ENCODE results near the gene SDF4.
"Not testable (repeated sequence)": the region's sequence is repeated elsewhere in the genome, so short reads cannot be mapped to it uniquely, and the experiment has no call there.

Gene SDF4

DNA sequence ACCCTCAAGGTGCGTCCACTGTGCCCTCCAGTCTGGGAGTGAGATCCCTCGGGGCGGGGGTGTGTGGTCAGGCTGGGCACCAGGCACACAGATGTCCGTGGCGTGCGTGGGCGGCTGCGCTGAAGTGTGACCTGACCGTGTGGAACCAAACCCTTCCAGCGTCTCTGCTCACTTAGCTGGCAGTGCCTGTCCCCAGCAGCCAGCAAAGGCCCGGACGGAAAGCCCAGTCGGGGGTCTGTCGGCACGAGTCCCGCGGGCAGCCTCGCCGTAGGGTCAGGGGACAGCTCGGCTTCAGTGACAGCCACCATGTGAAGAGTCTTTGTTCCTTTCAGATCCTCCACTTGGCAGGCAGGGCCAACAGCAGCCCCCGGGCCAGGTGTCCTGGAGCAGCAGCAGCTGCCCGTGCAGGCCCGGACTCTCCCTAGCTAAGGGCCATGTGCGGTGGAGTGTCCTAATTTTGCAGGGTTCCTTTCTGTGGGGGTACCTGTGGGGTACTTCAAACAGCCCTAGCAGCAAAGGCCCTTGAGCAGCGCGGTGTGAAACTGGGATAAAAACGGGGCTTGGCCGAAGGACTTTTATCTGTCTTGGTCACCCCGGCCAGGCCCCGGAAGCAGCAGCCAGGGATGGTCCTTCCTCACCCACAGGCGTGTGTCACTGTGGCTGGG lies 46.6 kb downstream of the SDF4 start:
- no peak overlapping the region for H3K4me3 ChIP-seq (ENCODE audit: low read length)
- TF ChIP-seq ZNF274 (IDR thresholded peaks at IDR 0.05; ENCODE audit: low read depth, low read length) = no peak

DNA sequence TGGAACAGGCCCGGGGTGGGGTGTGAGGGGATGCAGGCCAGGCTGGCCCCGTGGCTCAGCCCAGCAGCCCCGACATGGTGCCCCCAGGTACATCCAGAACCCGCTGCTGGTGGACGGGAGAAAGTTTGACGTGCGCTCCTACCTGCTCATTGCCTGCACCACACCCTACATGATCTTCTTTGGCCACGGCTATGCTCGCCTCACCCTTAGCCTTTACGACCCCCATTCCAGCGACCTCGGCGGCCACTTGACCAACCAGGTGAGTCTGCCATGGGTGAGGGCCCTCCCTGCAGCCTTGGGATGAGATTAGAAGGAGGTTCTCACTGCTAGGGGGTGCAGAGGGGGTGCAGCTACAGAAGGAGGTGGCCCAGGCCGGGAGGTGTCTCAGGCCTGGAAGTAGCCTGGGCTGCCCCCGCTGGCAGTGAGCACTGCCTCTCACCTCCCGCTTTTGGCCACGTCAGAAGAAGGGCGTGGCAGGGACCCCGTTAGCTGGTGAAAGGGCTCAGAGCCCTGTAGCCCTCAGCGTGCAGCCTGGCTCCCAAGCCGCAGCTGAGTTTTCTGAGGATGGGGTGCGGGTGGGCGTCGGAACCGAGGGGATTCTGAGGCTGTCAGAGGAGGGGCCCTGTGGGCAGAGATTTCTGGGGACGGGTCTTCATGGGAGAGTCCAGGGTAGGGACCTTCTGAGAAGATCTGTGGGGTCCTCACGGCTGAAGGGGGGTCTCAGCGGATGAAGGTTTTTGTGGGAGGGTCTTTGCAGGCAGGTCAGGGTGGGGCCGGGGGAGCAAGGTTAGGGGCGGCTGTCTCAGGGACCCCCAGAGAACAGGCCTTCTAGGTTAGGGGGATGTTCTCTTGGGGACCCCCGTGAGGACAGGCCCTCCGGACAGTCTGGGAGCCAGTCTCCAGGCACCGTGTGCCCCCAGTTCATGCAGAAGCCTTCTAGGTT lies 47.7 kb downstream of the SDF4 start:
- no peak for TF ChIP-seq ZNF274 (IDR thresholded peaks at IDR 0.05; ENCODE audit: low read depth, low read length)

DNA sequence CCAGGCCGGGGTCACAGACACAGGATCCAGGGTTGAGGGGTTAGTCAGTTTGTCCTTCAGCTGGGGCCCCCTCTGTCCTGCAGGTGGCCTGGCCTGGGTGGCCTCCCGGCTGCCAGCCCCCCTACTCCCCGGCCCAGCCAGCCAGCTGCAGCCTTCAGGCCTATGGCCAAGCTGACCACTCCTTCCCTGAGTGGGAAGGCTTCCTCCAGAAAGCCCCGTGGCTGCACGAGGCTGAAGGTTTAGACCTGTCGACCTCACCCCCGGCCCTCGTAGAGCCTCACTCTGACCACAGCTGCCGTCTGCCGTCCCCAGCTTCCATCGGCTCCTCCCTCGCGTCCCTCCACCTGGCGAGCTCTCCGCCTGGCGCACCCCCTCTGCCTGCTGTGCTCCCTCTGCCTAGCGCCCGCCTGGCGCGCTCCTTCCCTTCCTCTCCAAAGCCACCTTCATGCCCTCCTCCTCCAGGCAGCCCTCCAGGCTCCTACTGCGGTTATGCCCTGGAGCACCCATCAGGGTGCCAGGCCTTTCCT lies 48.5 kb downstream of the SDF4 start:
- no peak overlapping the region for H3K4me3 ChIP-seq (ENCODE audit: low read length)
- TF ChIP-seq ZNF274 (IDR thresholded peaks at IDR 0.05; ENCODE audit: low read depth, low read length) = no peak

More for the DNA sequence above, 47.7 kb downstream of the SDF4 start:
- no peak overlapping the region for H3K4me3 ChIP-seq (ENCODE audit: low read length)

DNA sequence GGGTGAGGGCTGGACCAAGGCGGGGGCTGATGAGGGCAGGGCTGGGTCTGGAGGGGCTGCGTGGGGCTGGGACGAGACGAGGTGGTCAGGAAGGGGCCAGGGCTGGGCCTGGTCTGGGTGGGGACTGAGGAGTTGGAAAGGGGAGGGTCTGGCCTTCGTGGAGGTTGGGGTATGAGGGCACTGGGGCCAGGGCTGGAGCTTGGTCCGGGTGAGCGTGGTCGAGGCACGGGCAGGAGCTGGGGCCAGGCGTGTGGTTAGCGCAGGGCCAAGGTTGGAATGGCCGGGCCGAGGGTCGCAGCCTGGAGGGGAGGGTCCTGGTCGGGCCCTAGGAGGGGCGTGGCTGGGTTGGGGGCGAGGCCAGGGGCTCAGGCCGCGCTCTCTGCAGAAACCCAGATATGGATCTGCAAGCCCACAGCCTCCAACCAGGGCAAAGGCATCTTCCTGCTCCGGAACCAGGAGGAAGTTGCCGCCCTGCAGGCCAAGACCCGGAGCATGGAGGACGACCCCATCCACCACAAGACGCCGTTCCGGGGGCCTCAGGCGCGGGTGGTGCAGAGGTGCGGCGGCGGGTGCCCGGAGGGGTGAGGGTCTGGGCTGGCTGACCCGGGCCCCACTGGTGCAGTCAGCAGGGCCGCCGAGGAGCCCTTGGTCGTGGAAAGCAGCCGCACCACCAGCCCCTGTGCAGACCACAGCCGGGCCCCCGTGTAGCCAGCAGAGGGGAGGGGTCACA lies 49.1 kb downstream of the SDF4 start:
- no peak overlapping the region for H3K4me3 ChIP-seq (ENCODE audit: low read length)
- no peak for TF ChIP-seq ZNF274 (IDR thresholded peaks at IDR 0.05; ENCODE audit: low read depth, low read length)

DNA sequence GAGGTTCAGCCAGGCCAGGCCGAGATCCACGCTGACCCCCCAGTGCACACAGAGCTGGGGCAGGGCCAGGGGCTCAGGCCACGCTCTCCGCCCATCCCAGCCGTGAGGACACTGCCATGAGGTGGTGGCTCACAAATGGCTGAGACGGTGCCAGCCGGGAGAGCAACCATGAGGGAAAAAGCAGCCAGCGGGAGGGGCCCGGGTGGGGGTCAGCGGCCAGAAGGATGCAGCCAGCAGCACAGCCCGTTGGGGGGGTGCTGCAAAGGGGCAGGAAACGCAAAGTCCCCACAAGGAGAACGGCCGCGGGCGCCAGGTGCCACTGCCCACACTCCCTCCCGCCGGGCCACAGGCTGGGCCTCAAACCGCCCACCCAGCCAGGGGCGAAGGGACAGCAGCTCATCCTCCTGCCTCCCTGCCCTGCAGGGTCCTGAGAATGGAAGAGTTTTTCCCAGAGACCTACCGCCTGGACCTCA lies 49.8 kb downstream of the SDF4 start:
- H3K4me3 ChIP-seq (ENCODE audit: low read length) = no peak overlapping the region
- no peak for TF ChIP-seq ZNF274 (IDR thresholded peaks at IDR 0.05; ENCODE audit: low read depth, low read length)

DNA sequence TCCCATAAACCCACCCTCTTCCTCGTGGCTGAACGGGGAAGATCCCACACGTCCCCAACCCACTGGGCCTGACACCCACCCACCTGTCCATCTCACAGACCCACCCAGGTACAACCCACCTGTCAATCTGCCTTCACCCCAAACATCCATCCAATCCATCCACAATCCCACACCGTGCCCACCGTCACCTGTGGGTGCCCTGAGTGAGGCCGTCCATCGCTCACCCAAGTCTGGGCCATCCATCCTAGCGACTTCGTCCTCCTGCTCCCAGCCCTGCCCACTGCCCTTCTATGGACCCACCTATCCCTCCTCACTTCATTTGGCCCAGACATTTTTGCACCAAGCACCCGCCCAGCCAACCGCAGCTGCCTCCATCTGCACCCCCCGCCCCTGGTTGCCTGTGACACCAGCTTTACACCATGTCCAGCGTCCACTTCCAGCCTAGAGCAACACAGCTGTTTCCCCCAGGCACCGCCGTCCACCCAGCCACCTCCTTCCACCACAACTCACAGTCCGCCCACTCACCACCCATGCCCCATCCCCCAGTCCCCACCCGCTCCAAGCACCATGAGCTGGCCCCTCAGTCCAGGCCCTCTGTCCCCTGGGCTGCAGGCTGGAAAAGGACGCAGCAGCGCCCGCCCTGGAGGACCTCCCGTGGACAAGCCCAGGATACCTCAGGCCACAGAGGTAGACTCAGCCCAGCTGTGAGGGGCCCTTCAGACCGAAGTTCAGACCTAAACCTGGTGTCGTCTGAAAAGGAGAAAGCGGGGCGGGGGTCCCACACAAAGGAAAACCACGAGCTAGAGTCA lies 50.5 kb downstream of the SDF4 start:
- H3K4me3 ChIP-seq (ENCODE audit: low read length) = no peak overlapping the region
- TF ChIP-seq ZNF274 (IDR thresholded peaks at IDR 0.05; ENCODE audit: low read depth, low read length) = no peak

DNA sequence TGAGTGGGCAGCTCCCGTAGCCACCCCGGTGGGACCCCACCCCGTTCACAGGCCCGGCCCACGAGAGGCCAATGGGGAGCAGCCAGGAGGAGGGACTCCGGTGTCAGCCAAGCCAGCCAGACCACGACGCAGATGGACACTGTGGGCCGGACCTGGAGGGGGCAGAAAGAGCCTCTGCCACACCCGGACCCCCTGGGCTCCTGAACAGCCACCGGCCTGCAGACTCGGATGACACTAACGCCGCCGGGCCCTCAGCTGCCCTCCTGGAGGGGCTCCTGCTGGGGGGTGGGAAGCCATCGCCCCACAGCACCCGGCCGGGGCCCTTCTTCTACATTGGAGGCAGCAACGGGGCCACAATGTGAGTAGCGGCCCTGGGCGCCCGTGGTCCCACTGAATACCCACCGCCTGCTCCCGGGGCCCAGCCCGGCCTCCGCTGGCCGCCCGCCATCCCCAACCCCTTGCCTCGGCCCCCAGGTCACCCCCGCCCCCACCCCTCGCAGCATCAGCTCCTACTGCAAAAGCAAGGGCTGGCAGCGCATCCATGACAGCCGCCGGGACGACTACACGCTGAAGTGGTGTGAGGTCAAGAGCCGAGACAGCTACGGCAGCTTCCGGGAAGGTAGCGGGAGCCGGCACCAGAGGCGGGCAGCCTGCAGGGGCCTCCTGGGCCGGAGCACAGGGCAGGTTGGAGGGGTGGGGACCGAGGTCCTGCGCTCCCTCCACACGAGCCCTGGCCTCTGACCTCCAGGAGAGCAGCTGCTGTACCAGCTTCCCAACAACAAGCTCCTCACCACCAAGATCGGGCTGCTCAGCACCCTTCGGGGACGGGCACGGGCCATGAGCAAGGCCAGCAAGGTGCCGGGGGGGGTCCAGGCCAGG lies 51.6 kb downstream of the SDF4 start:
- no peak for TF ChIP-seq ZNF274 (IDR thresholded peaks at IDR 0.05; ENCODE audit: low read depth, low read length)
- no peak overlapping the region for H3K4me3 ChIP-seq (ENCODE audit: low read length)

DNA sequence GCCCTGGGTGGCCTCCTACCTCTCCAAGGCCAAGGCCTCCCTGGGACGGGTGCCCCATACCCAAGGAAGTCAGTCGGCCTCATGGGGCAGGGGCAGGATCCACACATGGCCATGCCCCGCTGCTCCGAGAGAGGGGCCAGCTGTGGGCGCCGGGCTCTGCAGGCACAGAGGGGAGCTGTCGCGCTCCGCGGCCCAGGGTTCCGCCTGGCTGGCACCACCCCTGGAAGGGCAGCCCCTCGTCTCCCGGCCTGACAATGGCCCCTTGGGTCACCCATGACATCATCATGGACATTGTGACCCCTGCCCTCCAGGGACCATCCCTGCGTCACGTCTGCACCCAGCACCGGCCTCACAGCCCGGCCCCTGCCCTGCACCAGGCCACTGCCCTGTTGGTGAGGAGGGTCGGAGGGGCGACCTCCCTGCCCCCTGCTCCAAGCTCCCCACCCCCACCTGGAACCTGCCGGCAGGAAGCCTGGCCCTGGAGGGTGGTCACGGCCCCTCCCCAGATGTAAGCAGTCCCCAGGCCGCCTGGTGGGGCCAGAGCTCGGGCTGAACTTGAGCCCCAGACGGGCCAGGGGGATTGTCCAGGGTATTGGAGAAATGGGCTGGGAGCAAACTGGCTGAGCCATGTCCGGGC lies 52.3 kb downstream of the SDF4 start:
- no peak for TF ChIP-seq ZNF274 (IDR thresholded peaks at IDR 0.05; ENCODE audit: low read depth, low read length)
- no peak overlapping the region for H3K4me3 ChIP-seq (ENCODE audit: low read length)

DNA sequence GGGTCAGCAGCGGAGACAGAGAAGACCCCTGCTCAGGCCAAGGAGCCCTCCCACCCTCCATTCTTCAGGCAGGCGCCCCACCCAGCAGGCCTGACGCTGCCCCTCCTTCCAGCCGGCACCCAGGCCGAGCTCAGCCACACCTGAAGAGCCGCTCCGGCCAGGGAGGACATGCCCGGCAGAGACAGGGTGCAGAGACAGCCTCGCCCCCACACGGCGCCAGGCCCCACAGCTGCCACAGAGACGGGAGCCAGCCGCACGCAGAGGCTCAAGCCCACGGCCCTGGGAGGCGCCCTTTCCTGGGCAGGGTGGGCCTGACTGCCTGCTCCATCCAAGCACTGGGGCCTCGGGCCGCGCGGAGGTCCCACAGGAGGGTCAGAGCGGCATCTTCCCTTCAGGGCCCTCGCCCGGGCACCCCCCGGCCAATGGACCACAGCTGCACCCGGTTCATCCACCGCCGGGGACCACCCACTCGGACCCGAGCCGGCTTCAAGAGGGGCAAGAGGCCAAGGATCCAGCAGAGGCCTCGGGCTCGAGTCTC lies 52.9 kb downstream of the SDF4 start:
- no peak for TF ChIP-seq ZNF274 (IDR thresholded peaks at IDR 0.05; ENCODE audit: low read depth, low read length)
- H3K4me3 ChIP-seq (ENCODE audit: low read length) = no peak overlapping the region

DNA sequence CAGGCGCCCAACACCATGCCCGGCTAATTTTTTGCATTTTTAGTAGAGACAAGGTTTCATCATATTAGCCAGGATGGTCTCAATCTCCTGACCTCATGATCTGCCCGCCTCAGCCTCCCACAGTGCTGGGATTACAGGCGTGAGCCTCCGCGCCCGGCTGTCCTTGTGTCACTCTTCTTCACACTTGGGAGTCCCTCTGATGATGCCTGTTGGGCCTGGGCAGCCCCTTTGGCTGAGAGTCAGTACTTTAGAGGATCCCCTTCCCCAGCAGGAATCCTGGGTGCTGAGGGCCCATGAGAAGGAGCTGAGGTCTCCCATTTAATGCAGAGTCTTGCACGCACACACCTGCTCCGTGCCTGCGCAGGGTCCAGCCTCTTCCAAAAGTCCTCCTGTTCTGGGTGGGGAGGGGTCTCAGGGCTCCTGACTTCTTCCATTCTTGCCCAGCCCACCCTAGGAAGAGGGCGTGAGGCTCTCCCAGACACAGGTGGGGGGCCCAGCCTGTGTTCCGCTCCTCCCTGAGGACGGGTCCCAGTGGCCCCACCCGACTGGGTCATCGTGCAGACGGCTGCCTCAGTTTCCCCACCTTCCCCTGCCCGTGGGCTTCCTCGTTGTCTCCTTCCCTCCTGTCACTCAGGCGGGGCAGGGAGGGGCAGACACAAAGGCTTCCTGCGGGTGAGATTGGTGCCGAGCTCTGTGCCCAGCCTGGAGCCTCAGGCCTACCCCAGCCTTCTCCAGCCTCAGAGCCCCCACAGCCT lies 54.2 kb downstream of the SDF4 start:
- TF ChIP-seq ZNF274 (IDR thresholded peaks at IDR 0.05; ENCODE audit: low read depth, low read length) = no peak
- no peak overlapping the region for H3K4me3 ChIP-seq (ENCODE audit: low read length)

DNA sequence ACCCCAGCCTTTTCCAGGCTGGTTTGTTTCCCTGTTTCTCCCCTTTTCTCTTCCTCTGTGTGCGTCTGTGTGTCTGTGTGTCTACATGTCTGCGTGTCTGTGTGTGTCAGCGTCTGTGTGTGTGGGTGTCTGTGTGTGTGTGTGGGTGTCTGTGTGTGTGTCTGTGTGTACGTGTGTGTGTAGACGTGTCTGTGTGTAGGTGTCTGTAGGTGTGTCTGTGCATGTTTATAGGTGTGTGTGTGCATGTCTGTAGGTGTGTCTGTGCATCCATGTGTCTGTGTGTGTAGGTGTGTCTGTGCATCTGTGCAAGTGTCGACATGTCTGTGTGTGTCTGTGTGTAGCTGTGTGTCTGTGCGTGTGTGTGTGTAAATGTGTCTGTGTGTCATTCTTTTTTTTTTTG lies 54.9 kb downstream of the SDF4 start:
- TF ChIP-seq ZNF274 (IDR thresholded peaks at IDR 0.05; ENCODE audit: low read depth, low read length) = no peak
- no peak overlapping the region for H3K4me3 ChIP-seq (ENCODE audit: low read length)

DNA sequence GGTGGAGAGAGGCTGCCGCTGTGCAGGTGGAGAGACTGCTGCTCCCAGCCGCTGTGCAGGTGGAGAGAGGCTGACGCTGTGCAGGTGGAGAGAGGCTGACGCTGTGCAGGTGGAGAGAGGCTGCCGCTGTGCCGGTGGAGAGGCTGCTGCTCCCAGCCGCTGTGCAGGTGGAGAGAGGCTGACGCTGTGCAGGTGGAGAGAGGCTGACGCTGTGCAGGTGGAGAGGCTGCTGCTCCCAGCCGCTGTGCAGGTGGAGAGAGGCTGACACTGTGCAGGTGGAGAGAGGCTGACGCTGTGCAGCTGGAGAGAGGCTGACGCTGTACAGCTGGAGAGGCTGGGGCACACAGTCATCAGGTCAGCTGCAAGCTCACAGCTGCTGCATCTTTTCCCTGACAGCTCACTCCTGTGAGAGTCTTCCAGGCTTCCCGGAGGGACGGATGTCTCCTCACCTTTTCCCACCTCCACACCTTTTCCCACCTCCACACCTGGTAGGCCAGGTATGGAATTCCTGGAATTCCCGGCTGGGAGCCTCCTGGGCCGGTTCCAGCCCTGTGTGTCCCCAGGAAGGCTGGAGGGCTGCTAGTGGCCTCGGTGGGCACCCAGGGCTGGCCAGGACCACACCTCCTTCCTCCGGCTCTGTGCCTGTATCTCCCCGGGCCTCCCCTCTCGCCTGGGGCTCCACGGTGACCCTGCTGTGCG lies 55.6 kb downstream of the SDF4 start:
- not testable (repeated sequence) for H3K4me3 ChIP-seq (ENCODE audit: low read length)

Data from GM08714 (cell line).